HG02798 (cell line): ENCODE measurements around the gene SGMS1.
A peak's percentile ranks its signal among the peaks of the same experiment; 100 is the strongest.
"Not testable (repeated sequence)": the region's sequence is repeated elsewhere in the genome, so short reads cannot be mapped to it uniquely, and the experiment has no call there.

Source experiments
- ATAC-seq: cut with Tn5 transposase; IDR thresholded peaks from one replicate; pipeline ENCODE4 v1.9.1; 2021; ENCODE audit warnings: mild to moderate bottlenecking; ENCODE audit not compliant: unreplicated experiment, poor library complexity

SGMS1 gene

GRCh38 chr10:50392426-50392825, 231.3 kb downstream of the SGMS1 start:
- no peak for ATAC-seq

DNA sequence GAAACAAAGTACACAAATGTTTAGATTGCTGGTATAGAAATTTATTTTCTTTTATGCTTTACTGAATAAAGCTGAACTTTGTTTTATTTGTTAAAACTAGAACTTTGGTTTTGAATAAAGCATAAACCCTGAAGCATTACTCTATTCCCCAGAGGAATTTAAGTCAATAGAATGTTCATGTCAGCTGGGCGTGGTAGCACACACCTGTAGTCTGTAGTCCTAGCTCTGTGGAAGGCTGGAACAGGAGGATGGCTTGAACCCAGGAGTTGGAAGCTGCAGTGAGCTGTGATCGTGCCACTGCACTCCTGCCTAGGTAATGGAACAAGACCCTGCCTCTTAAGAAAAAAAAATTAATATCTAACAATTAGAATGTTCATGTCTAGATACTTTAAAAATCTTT, 233.5 kb downstream of the SGMS1 start:
- ATAC-seq = no peak

- ATAC-seq = no peak
Measured at GRCh38 chr10:50388181-50388580, 235.6 kb downstream of the SGMS1 start.

GRCh38 chr10:50387732-50388073, 236.1 kb downstream of the SGMS1 start:
- ATAC-seq = peak; percentile 69

- no peak for ATAC-seq
Measured at GRCh38 chr10:50387007-50387731, 236.6 kb downstream of the SGMS1 start.

DNA sequence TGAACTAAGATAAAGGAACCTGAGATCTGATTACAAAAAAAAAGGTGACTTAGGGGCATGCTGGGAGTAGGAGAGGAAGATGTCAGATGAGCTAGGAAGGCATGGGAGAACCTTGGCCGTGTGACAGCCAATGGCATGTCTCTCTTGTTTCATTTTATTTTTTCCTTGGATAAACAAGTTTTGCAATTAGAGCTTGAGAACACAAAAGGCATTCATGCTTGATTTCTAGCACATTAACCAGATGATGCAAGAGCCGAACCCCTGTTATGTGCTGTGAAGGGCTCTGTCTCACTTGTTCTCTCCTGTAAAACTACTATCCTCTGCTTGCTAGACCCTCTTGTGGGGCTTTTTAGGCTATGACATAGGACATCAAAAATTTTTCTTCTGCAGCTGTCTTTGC, 238.1 kb downstream of the SGMS1 start:
- ATAC-seq = no peak

- no peak for ATAC-seq
Measured at GRCh38 chr10:50384898-50385297, 238.9 kb downstream of the SGMS1 start.

DNA sequence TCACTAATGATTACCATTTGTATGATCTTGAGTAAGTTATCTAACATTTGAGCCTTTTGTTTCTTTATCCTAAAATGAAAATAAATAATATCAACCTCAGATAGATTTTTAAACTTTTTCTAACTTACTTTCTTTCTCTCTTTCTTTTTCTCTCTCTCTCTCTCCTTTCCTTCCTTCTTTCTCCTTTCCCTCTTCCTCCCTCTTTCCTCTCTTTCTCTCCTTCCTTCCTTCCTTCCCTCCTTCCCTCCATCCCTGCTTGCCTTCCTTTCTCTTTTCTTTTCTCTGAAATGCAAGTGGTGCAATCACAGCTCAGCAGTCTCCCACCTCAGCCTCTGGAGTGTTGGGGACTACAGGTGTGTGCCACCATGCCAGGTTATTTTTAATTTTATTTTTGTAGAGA, 239.5 kb downstream of the SGMS1 start:
- ATAC-seq = no peak

- no peak for ATAC-seq
Measured at GRCh38 chr10:50382576-50383023, 241.2 kb downstream of the SGMS1 start.

- no peak for ATAC-seq
Measured at GRCh38 chr10:50381642-50382041, 242.1 kb downstream of the SGMS1 start.

DNA sequence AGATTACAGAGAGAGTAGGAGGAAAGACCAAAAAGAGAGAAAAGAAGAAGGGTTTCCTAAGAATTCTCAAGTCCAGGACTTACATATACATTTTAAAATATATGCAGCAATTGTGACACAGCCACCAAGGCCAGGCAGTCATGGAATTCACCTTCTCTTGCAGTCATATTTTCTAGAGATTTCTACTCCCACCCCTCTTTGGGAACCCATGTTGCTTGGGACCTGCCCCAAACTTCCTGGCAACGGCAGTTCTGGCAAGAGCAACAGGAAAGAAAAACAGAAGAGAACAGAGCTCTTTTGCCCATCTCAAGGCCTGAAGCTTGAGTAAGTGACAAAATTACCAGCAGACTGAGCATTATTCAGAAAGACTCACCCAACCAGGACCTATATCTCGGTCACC, 244.1 kb downstream of the SGMS1 start:
- no peak for ATAC-seq

- ATAC-seq = no peak
Measured at GRCh38 chr10:50375745-50376144, 248.0 kb downstream of the SGMS1 start.

DNA sequence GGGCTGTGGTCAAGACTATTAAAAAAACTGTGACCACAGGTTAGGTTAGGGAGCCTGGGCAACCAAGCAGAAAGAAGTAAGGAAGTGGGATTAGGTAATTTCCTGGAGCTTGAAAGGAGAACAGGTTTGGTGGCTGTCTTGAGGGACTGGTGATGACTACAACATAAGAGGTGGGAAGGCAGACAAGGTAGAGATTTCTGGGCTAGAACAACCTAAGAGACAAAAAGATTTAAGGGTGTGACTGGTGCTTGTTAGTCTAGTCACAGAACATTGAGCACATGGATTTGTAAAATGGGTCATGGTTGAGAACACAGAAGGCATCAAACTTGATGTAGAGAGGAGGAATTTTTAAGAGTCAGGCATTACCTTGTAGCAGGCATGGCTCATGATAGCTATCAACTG, 248.7 kb downstream of the SGMS1 start:
- no peak for ATAC-seq

GRCh38 chr10:50373821-50374501, 249.8 kb downstream of the SGMS1 start:
- ATAC-seq = no peak

DNA sequence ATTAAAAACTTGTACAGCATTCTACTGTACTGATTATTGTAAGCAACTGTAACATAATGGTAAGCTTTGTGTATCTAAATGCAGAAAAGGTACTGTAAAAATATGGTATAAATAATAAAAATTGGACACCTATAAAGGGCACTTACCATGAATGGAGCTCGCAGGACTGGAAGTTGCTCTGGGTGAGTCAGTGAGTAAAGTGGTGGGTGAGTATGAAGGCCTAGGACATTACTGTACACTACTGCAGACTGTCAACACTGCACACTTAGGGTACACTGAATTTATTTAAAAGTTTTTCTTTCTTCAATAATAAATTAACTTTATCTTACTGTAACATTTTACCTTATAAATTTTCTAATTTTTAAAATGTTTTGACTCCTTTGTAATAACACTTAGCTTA, 253.8 kb downstream of the SGMS1 start:
- no peak for ATAC-seq

DNA sequence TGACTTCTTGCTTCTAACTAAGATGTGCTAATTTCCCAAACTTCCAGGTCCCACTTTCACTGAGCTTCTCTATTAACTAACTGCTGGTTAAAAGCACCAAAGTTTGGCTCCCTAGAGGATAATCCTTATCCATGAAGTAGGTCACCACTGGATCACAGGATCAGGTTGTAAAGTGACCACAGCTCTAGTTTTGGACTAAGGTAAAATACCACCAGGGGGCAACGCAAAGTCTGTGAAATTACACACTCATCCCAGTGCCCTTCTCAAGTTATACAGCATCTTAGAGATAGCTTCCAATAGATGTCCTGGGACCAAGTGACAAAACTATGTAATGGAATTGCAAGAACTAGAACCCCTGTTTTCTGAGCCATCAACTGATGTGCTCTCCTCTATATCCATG, 256.0 kb downstream of the SGMS1 start:
- no peak for ATAC-seq

DNA sequence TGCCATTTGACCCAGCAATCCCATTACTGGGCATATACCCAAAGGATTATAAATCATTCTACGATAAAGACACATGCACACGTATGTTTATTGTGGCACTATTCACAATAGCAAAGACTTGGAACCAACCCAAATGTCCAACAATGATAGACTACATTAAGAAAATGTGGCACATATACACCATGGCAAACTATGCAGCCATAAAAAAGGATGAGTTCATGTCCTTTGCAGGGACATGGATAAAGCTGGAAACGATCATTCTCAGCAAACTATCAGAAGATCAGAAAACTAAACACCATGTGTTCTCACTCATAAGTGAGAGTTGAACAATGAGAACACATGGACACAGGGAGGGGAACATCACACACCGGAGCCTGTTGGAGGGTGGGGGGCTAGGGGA, 257.3 kb downstream of the SGMS1 start:
- ATAC-seq = not testable (repeated sequence)

DNA sequence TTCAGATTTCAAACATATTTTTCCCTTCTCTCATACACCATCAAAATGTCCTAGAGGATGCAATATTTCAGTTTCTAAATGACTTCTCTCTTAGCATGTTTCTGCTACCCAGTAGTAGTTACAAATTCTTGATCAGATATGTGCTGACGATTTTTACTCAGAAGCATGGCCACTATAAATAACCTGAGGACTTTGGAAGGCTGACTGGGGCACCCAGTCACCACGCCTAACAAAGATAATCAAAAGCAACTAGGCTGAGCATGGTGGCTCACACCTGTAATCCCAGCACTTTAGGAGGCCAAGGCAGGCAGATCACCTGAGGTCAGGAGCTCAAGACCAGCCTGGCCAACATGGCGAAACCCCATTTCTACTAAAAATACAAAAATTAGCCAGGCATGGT, 259.0 kb downstream of the SGMS1 start:
- ATAC-seq = not testable (repeated sequence)

- ATAC-seq = peak; percentile 85
Measured at GRCh38 chr10:50362547-50363125, 261.1 kb downstream of the SGMS1 start.

- ATAC-seq = no peak
Measured at GRCh38 chr10:50361946-50362345, 261.8 kb downstream of the SGMS1 start.

DNA sequence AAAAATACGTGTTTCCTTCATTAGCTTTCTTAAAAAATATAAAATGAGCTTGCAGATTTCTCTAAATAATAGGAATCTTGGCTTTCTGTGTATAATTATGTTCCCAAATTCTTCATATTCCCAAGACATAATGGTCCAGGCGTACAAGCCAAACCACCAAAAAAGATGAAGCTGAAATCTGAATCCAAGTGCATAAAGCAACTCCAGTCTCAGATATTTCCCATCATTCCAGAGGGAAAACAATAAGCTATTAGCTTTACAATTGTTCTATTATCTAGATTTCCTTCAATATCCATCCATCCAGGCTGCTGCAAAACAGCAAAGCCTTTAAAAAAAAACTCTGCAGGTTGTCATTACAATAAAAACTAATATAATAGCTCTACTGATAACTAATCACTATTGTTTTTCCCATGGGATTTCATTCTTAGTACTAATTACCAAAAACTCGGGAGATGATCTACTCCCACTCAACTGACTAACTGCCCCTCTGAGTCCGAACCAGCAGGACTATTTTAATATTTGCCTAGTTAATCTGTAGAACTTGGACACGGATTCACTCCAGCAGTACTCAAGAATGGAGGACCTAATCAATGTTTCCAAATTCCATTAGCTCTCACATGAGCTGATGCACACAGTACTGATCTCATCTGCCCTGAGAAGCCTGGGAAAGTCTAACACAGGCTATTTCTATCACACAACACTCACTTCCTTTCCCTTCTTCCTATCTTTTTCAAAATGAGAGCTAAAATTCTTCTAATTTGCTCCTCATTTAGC, 263.5 kb downstream of the SGMS1 start:
- no peak for ATAC-seq
